Fibroblast of lung (primary cell): ENCODE data around the gene NR6A1. TPM values are rescaled to one million over a fixed set of nuclear protein-coding genes. Genes with fewer than 3 reads are reported as not detected.

ENCODE experiments used
- DNase-seq, 2 donors: peaks; one replicate each; pipeline versions ENCODE4 v3.0.0 to v3.0.0-alpha.2; 2010; ENCODE audit warnings: low read depth in 2 of 2
- H2AFZ ChIP-seq: 2 replicates; pipeline ENCODE4 v1.5.1; 2012; ENCODE audit warnings: low read length, control low read depth, inconsistent platforms
- H3K27ac ChIP-seq: 2 replicates; pipeline ENCODE4 v1.5.1; 2011; ENCODE audit warnings: low read length, control low read depth; ENCODE audit not compliant: insufficient read depth
- H3K27me3 ChIP-seq: 2 replicates; pipeline ENCODE4 v1.5.1; 2011; ENCODE audit warnings: mild to moderate bottlenecking, low read length; ENCODE audit not compliant: control insufficient read depth, insufficient read depth
- H3K36me3 ChIP-seq: 2 replicates; pipeline ENCODE4 v1.5.1; 2011; ENCODE audit warnings: low read length; ENCODE audit not compliant: control insufficient read depth, insufficient read depth
- H3K4me1 ChIP-seq: 2 replicates; pipeline ENCODE4 v1.5.1; 2011; ENCODE audit warnings: low read length; ENCODE audit not compliant: control insufficient read depth, insufficient read depth; ENCODE audit errors: extremely low read depth
- H3K4me2 ChIP-seq: 2 replicates; pipeline ENCODE4 v1.5.1; 2011; ENCODE audit warnings: low read length, control low read depth; ENCODE audit not compliant: insufficient read depth; ENCODE audit errors: extremely low read depth
- H3K4me3 ChIP-seq, 4 experiments: fragments of 200-600 bp in 1 of 4; sonication (generic) in 1 of 4; replicated peaks in 1 of 4; 2 replicates each; pipeline ENCODE4 v1.5.1; 2011 to 2016; ENCODE audit warnings: low read length in 4 of 4, low read depth in 3 of 4, mild to moderate bottlenecking in 3 of 4, control low read depth in 2 of 4, inconsistent platforms in 1 of 4, mixed read lengths in 1 of 4; ENCODE audit not compliant: insufficient read depth in 1 of 4; ENCODE audit errors: control extremely low read depth in 1 of 4
- H3K79me2 ChIP-seq: 2 replicates; pipeline ENCODE4 v1.5.1; 2012; ENCODE audit warnings: mild to moderate bottlenecking, low read length, inconsistent platforms; ENCODE audit not compliant: control insufficient read depth, insufficient read depth
- H3K9ac ChIP-seq: 2 replicates; pipeline ENCODE4 v1.5.1; 2011; ENCODE audit warnings: mild to moderate bottlenecking, low read length, control low read depth; ENCODE audit not compliant: insufficient read depth
- H3K9me3 ChIP-seq: 2 replicates; pipeline ENCODE4 v1.5.1; 2012; ENCODE audit warnings: low read depth, low read length; ENCODE audit not compliant: control insufficient read depth, insufficient read depth
- H4K20me1 ChIP-seq: 2 replicates; pipeline ENCODE4 v1.5.1; 2011; ENCODE audit warnings: low read length; ENCODE audit not compliant: control insufficient read depth, insufficient read depth; ENCODE audit errors: extremely low read depth
- CTCF ChIP-seq, 2 donors: IDR thresholded peaks in 1 of 2; conservative IDR thresholded peaks in 1 of 2; 1 replicate in 1 of 2; 2 replicates in 1 of 2; pipeline ENCODE4 v1.5.1; 2011 to 2012; ENCODE audit warnings: low read length in 2 of 2, control low read depth in 1 of 2, inconsistent platforms in 1 of 2, low read depth in 1 of 2, mild to moderate bottlenecking in 1 of 2
- EZH2 ChIP-seq: IDR thresholded peaks from 2 replicates; pipeline ENCODE4 v1.5.1; 2012; ENCODE audit warnings: low read length, control low read depth, mild to moderate bottlenecking; ENCODE audit errors: missing control alignments
- polyA plus RNA-seq, 2 donors: library from polyadenylated mRNA; depleted of rRNA in 1 of 2; stranded (reverse) in 1 of 2; unstranded in 1 of 2; fragments of >200 nt; gene quantifications; 2 replicates each; pipeline ENCODE4 v1.2.1, GENCODE V29; 2011 to 2012; ENCODE audit warnings: missing spikeins in 1 of 2
- total RNA-seq: library from RNA; depleted of rRNA; stranded (reverse); fragments of >200 nt; gene quantifications from 2 replicates; pipeline ENCODE4 v1.2.1, GENCODE V29; 2014

The NR6A1 gene
- total and polyA plus RNA-seq, 2 donors (not counting 1 experiment from before 2014, with no cell fraction given): 0.07 to 0.50 TPM

- no peaks in the 10 kb centered on the region for H4K20me1 ChIP-seq
- no peak overlapping the region for H3K27ac ChIP-seq
- no peak for DNase-seq
- H3K4me3 ChIP-seq: no peak overlapping the region
- no peak overlapping the region for H3K9ac ChIP-seq
- no peak overlapping the region for H2AFZ ChIP-seq
- no peak overlapping the region for H3K4me2 ChIP-seq
- H3K9me3 ChIP-seq: no peaks in the 10 kb centered on the region
- TF ChIP-seq CTCF (conservative IDR thresholded peaks at IDR 0.05 in 1 of 2, IDR thresholded peaks at IDR 0.05 in 1 of 2; ENCODE audit: low read depth in 1 of 2, low read length in 2 of 2): no peak
- no peak for TF ChIP-seq EZH2
- no peaks in the 10 kb centered on the region for H3K4me1 ChIP-seq
- no peaks in the 10 kb centered on the region for H3K27me3 ChIP-seq
- H3K36me3 ChIP-seq: no peaks in the 10 kb centered on the region
- no peaks in the 10 kb centered on the region for H3K79me2 ChIP-seq
Observed at GRCh38 chr9:124605258-124605657, 165.9 kb downstream of the NR6A1 start.

- no peaks in the 10 kb centered on the region for H3K36me3 ChIP-seq
- no peak for TF ChIP-seq CTCF (conservative IDR thresholded peaks at IDR 0.05 in 1 of 2, IDR thresholded peaks at IDR 0.05 in 1 of 2; ENCODE audit: low read depth in 1 of 2, low read length in 2 of 2)
- TF ChIP-seq EZH2: no peak
- DNase-seq: no peak
- no peak overlapping the region for H3K27ac ChIP-seq
- H3K4me2 ChIP-seq: no peak overlapping the region
- H3K4me3 ChIP-seq: no peak overlapping the region
- H2AFZ ChIP-seq: no peak overlapping the region
- no peaks in the 10 kb centered on the region for H3K79me2 ChIP-seq
- no peak overlapping the region for H3K9ac ChIP-seq
- H3K9me3 ChIP-seq: no peaks in the 10 kb centered on the region
- H3K4me1 ChIP-seq: no peaks in the 10 kb centered on the region
- H4K20me1 ChIP-seq: no peaks in the 10 kb centered on the region
- no peaks in the 10 kb centered on the region for H3K27me3 ChIP-seq
Observed at GRCh38 chr9:124602632-124603031, 168.5 kb downstream of the NR6A1 start.

GRCh38 chr9:124602204-124602603, 168.9 kb downstream of the NR6A1 start:
- Histone ChIP-seq H2AFZ (no peak overlapping the region), H3K9ac (no peak overlapping the region), H3K27me3 (no peaks in the 10 kb centered on the region), H3K79me2 (no peaks in the 10 kb centered on the region), H3K4me3 (no peak overlapping the region), H4K20me1 (no peaks in the 10 kb centered on the region), H3K9me3 (no peaks in the 10 kb centered on the region), H3K4me1 (no peaks in the 10 kb centered on the region), H3K36me3 (no peaks in the 10 kb centered on the region), H3K27ac (no peak overlapping the region), H3K4me2 (no peak overlapping the region)
- TF ChIP-seq EZH2 (no peak), CTCF (conservative IDR thresholded peaks at IDR 0.05 in 1 of 2, IDR thresholded peaks at IDR 0.05 in 1 of 2; ENCODE audit: low read depth in 1 of 2, low read length in 2 of 2) (no peak)
- peak in 1 of 2 donors; percentile 45 for DNase-seq
